ENCODE data around the gene KCNE1.
"Not testable (repeated sequence)": the region's sequence is repeated elsewhere in the genome, so short reads cannot be mapped to it uniquely, and the experiment has no call there.

The KCNE1 gene

GRCh38 chr21:34406102-34406501, 105.9 kb downstream of the KCNE1 start:
- not testable (repeated sequence) for DNase-seq

- DNase-seq: not testable (repeated sequence)
Observed at GRCh38 chr21:34405686-34406085, 106.3 kb downstream of the KCNE1 start.

GRCh38 chr21:34404742-34405141, 107.3 kb downstream of the KCNE1 start:
- DNase-seq: not testable (repeated sequence)

- DNase-seq: not testable (repeated sequence)
Observed at GRCh38 chr21:34400522-34400921, 111.5 kb downstream of the KCNE1 start.
